HepG2 (cell line): Measurements from ENCODE around the gene PCBP1. TPM values are rescaled to one million over a fixed set of nuclear protein-coding genes. Genes with fewer than 3 reads are reported as not detected.

Source experiments
- FOSL2 ChIP-seq: sonication (generic); formaldehyde crosslinking; IDR thresholded peaks from 2 replicates; pipeline ENCODE4 v1.4.0; 2020; ENCODE audit warnings: missing genetic modification reagents
- FOXC1 ChIP-seq: sonication (generic); formaldehyde crosslinking; IDR thresholded peaks from 2 replicates; pipeline ENCODE4 v1.8.0; 2022; ENCODE audit warnings: mild to moderate bottlenecking, missing genetic modification reagents, borderline replicate concordance
- FOXK1 ChIP-seq: sonication (generic); formaldehyde crosslinking; IDR thresholded peaks from 2 replicates; pipeline ENCODE4 v1.4.0; 2020; ENCODE audit warnings: low read depth, missing genetic modification reagents, borderline replicate concordance
- NCOA1 ChIP-seq: sonication (generic); formaldehyde crosslinking; IDR thresholded peaks from 2 replicates; pipeline ENCODE4 v1.9.0; 2021; ENCODE audit warnings: missing genetic modification reagents
- NCOR1 ChIP-seq: fragments of 200-600 bp; sonication (generic); IDR thresholded peaks from 2 replicates; pipeline ENCODE4 v1.7.0; 2017; ENCODE audit warnings: antibody characterized with exemption, low read length, borderline replicate concordance
- SALL1 ChIP-seq: sonication (generic); formaldehyde crosslinking; IDR thresholded peaks from 2 replicates; pipeline ENCODE4 v1.8.0; 2022; ENCODE audit warnings: mild to moderate bottlenecking, missing genetic modification reagents
- TBX2 ChIP-seq: sonication (generic); formaldehyde crosslinking; IDR thresholded peaks from 2 replicates; pipeline ENCODE4 v1.5.0; 2020; ENCODE audit warnings: missing genetic modification reagents, mild to moderate bottlenecking, borderline replicate concordance
- ZFP41 ChIP-seq: sonication (generic); formaldehyde crosslinking; IDR thresholded peaks from 2 replicates; pipeline ENCODE4 v1.4.0; 2020; ENCODE audit warnings: mild to moderate bottlenecking, missing genetic modification reagents, borderline replicate concordance
- ZNF225 ChIP-seq: sonication (generic); formaldehyde crosslinking; IDR thresholded peaks from 2 replicates; pipeline ENCODE4 v1.4.0; 2020; ENCODE audit warnings: mild to moderate bottlenecking, missing genetic modification reagents
- ZNF329 ChIP-seq: sonication (generic); formaldehyde crosslinking; IDR thresholded peaks from 2 replicates; pipeline ENCODE4 v1.9.0; 2021; ENCODE audit warnings: low read depth, mild to moderate bottlenecking, missing genetic modification reagents
- ZNF33B ChIP-seq: sonication (generic); formaldehyde crosslinking; IDR thresholded peaks from 2 replicates; pipeline ENCODE4 v1.5.1; 2020; ENCODE audit warnings: mild to moderate bottlenecking, missing genetic modification reagents
- ZNF414 ChIP-seq: sonication (generic); formaldehyde crosslinking; IDR thresholded peaks from 2 replicates; pipeline ENCODE4 v1.5.0; 2020; ENCODE audit warnings: missing genetic modification reagents
- ZNF543 ChIP-seq: sonication (generic); formaldehyde crosslinking; IDR thresholded peaks from 2 replicates; pipeline ENCODE4 v1.4.0; 2020; ENCODE audit warnings: mild to moderate bottlenecking, missing genetic modification reagents
- ZNF567 ChIP-seq: sonication (generic); formaldehyde crosslinking; IDR thresholded peaks from 2 replicates; pipeline ENCODE4 v1.8.1; 2023; ENCODE audit warnings: mild to moderate bottlenecking, missing genetic modification reagents, borderline replicate concordance
- ZNF569 ChIP-seq: sonication (generic); formaldehyde crosslinking; IDR thresholded peaks from 2 replicates; pipeline ENCODE4 v1.5.0; 2020; ENCODE audit warnings: mild to moderate bottlenecking, missing genetic modification reagents, moderate library complexity, borderline replicate concordance
- polyA plus RNA-seq, 8 experiments: library from polyadenylated mRNA; depleted of rRNA in 3 of 8; stranded (reverse) in 7 of 8; unstranded in 1 of 8; fragments of >200 nt; fragmentation: Illumina TruSeq in 4 of 8; extraction: Trizol in 4 of 8; gene quantifications; 2 replicates each; pipeline versions ENCODE4 v1.2.1 to v1.2.3, GENCODE V29; 2011 to 2016; ENCODE audit warnings: low read depth in 4 of 8, missing spikeins in 1 of 8, mixed read lengths in 1 of 8; ENCODE audit not compliant: insufficient read depth in 1 of 8
- total RNA-seq, 5 experiments: library from RNA; depleted of rRNA; stranded (reverse); fragments of >200 nt; fragmentation: Illumina TruSeq; extraction: Trizol; gene quantifications; 2 replicates each; pipeline ENCODE4 v1.2.3, GENCODE V29; 2016; ENCODE audit warnings: low read depth in 1 of 5
- TF ChIP-seq, protein P1 (sequence below): sonication (generic); formaldehyde crosslinking; conservative IDR thresholded peaks from 2 replicates; pipeline ENCODE4 v1.8.1; 2023; ENCODE audit warnings: missing genetic modification reagents
- TF ChIP-seq, protein P2 (sequence below): IDR thresholded peaks from 2 replicates; pipeline ENCODE4 v1.6.1; 2016; ENCODE audit warnings: control low read depth
- TF ChIP-seq, protein P3 (sequence below): sonication (generic); formaldehyde crosslinking; conservative IDR thresholded peaks from 2 replicates; pipeline ENCODE4 v1.4.0; 2020; ENCODE audit warnings: mild to moderate bottlenecking, missing genetic modification reagents, moderate library complexity
- TF ChIP-seq, protein P4 (sequence below): sonication (generic); formaldehyde crosslinking; IDR thresholded peaks from 2 replicates; pipeline ENCODE4 v1.4.0; 2020; ENCODE audit warnings: missing genetic modification reagents

Gene PCBP1
- total and polyA plus RNA-seq, 2 of the 13 experiments (the other 11 are each of a cell fraction or from before 2014, with no cell fraction given), result 32.0 to 137 TPM

GRCh38 chr2:70084973-70085710 lies 2.1 kb upstream of the PCBP1 start (continued):
- TF ChIP-seq, protein P1, sequence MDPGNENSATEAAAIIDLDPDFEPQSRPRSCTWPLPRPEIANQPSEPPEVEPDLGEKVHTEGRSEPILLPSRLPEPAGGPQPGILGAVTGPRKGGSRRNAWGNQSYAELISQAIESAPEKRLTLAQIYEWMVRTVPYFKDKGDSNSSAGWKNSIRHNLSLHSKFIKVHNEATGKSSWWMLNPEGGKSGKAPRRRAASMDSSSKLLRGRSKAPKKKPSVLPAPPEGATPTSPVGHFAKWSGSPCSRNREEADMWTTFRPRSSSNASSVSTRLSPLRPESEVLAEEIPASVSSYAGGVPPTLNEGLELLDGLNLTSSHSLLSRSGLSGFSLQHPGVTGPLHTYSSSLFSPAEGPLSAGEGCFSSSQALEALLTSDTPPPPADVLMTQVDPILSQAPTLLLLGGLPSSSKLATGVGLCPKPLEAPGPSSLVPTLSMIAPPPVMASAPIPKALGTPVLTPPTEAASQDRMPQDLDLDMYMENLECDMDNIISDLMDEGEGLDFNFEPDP (CRISPR knock-in tag), result 0 out of 2 replicates have a peak, but pooled peaks have one; percentile 62
- TF ChIP-seq FOXK1 (CRISPR knock-in tag), result 0 out of 2 replicates have a peak, but pooled peaks have one; percentile 20
- 0 out of 2 replicates have a peak, but pooled peaks have one; percentile 26 for TF ChIP-seq ZNF33B (CRISPR knock-in tag)
- 0 out of 2 replicates have a peak, but pooled peaks have one; percentile 21 for TF ChIP-seq SALL1
- TF ChIP-seq, protein P2, sequence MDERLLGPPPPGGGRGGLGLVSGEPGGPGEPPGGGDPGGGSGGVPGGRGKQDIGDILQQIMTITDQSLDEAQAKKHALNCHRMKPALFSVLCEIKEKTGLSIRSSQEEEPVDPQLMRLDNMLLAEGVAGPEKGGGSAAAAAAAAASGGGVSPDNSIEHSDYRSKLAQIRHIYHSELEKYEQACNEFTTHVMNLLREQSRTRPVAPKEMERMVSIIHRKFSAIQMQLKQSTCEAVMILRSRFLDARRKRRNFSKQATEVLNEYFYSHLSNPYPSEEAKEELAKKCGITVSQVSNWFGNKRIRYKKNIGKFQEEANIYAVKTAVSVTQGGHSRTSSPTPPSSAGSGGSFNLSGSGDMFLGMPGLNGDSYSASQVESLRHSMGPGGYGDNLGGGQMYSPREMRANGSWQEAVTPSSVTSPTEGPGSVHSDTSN (CRISPR knock-in tag), result 0 out of 2 replicates have a peak, but pooled peaks have one; percentile 17
- TF ChIP-seq ZFP41, result no peak
- TF ChIP-seq NCOR1, result no peak
- TF ChIP-seq, protein P3, sequence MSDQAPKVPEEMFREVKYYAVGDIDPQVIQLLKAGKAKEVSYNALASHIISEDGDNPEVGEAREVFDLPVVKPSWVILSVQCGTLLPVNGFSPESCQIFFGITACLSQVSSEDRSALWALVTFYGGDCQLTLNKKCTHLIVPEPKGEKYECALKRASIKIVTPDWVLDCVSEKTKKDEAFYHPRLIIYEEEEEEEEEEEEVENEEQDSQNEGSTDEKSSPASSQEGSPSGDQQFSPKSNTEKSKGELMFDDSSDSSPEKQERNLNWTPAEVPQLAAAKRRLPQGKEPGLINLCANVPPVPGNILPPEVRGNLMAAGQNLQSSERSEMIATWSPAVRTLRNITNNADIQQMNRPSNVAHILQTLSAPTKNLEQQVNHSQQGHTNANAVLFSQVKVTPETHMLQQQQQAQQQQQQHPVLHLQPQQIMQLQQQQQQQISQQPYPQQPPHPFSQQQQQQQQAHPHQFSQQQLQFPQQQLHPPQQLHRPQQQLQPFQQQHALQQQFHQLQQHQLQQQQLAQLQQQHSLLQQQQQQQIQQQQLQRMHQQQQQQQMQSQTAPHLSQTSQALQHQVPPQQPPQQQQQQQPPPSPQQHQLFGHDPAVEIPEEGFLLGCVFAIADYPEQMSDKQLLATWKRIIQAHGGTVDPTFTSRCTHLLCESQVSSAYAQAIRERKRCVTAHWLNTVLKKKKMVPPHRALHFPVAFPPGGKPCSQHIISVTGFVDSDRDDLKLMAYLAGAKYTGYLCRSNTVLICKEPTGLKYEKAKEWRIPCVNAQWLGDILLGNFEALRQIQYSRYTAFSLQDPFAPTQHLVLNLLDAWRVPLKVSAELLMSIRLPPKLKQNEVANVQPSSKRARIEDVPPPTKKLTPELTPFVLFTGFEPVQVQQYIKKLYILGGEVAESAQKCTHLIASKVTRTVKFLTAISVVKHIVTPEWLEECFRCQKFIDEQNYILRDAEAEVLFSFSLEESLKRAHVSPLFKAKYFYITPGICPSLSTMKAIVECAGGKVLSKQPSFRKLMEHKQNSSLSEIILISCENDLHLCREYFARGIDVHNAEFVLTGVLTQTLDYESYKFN, result no peak
- 0 out of 2 replicates have a peak, but pooled peaks have one; percentile 13 for TF ChIP-seq ZNF543
- TF ChIP-seq NCOA1 (CRISPR knock-in tag), result 0 out of 2 replicates have a peak, but pooled peaks have one; percentile 23
- TF ChIP-seq, protein P4, sequence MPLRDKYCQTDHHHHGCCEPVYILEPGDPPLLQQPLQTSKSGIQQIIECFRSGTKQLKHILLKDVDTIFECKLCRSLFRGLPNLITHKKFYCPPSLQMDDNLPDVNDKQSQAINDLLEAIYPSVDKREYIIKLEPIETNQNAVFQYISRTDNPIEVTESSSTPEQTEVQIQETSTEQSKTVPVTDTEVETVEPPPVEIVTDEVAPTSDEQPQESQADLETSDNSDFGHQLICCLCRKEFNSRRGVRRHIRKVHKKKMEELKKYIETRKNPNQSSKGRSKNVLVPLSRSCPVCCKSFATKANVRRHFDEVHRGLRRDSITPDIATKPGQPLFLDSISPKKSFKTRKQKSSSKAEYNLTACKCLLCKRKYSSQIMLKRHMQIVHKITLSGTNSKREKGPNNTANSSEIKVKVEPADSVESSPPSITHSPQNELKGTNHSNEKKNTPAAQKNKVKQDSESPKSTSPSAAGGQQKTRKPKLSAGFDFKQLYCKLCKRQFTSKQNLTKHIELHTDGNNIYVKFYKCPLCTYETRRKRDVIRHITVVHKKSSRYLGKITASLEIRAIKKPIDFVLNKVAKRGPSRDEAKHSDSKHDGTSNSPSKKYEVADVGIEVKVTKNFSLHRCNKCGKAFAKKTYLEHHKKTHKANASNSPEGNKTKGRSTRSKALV (CRISPR knock-in tag), result no peak
- 0 out of 2 replicates have a peak, but pooled peaks have one; percentile 52 for TF ChIP-seq FOXC1 (CRISPR knock-in tag)
- TF ChIP-seq FOSL2 (CRISPR knock-in tag), result 0 out of 2 replicates have a peak, but pooled peaks have one; percentile 13
- TF ChIP-seq ZNF569, result no peak
- 0 out of 2 replicates have a peak, but pooled peaks have one; percentile 14 for TF ChIP-seq ZNF414 (CRISPR knock-in tag)
- TF ChIP-seq TBX2 (CRISPR knock-in tag), result 0 out of 2 replicates have a peak, but pooled peaks have one; percentile 26
- no peak for TF ChIP-seq ZNF225 (CRISPR knock-in tag)
- TF ChIP-seq ZNF567 (CRISPR knock-in tag), result 0 out of 2 replicates have a peak, but pooled peaks have one; percentile 4
- TF ChIP-seq ZNF329 (CRISPR knock-in tag), result no peak
